Smooth muscle cell (in vitro differentiated cells): Measurements from ENCODE around the gene HMGCL. TPM values are rescaled to one million over a fixed set of nuclear protein-coding genes. Genes with fewer than 3 reads are reported as not detected.

Experiments
- DNase-seq: peaks from one replicate; lab custom pipeline; 2025; ENCODE audit not compliant: unreplicated experiment; lab: John Stamatoyannopoulos, UW
- H2AFZ ChIP-seq: fragments of 200-600 bp; sonication (generic); 2 replicates; pipeline ENCODE4 v1.6.0; 2016; ENCODE audit warnings: antibody characterized with exemption, low read depth, mild to moderate bottlenecking
- H3F3A ChIP-seq: fragments of 200-600 bp; sonication (generic); 2 replicates; pipeline ENCODE4 v1.6.0; 2017; ENCODE audit warnings: antibody characterized with exemption, low read depth
- H3K27ac ChIP-seq: fragments of 200-600 bp; sonication (generic); 2 replicates; pipeline ENCODE4 v1.5.1; 2016; ENCODE audit warnings: low read depth, mild to moderate bottlenecking
- H3K27me3 ChIP-seq: fragments of 200-600 bp; sonication (generic); 2 replicates; pipeline ENCODE4 v1.6.1; 2016; ENCODE audit warnings: low read depth, mild to moderate bottlenecking
- H3K36me3 ChIP-seq: fragments of 200-600 bp; sonication (generic); 2 replicates; pipeline ENCODE4 v1.5.1; 2016; ENCODE audit warnings: low read depth
- H3K4me1 ChIP-seq: fragments of 200-600 bp; sonication (generic); 2 replicates; pipeline ENCODE4 v1.5.1; 2016; ENCODE audit warnings: low read depth
- H3K4me2 ChIP-seq: fragments of 200-600 bp; sonication (generic); 2 replicates; pipeline ENCODE4 v1.6.0; 2016; ENCODE audit warnings: mild to moderate bottlenecking
- H3K4me3 ChIP-seq: fragments of 200-600 bp; sonication (generic); 2 replicates; pipeline ENCODE4 v1.5.1; 2016; ENCODE audit warnings: mild to moderate bottlenecking
- H3K79me2 ChIP-seq: fragments of 200-600 bp; sonication (generic); 2 replicates; pipeline ENCODE4 v1.6.0; 2016; ENCODE audit warnings: low read depth, mild to moderate bottlenecking
- H3K9ac ChIP-seq: fragments of 200-600 bp; sonication (generic); 2 replicates; pipeline ENCODE4 v1.6.0; 2016; ENCODE audit warnings: low read depth
- H3K9me3 ChIP-seq: fragments of 200-600 bp; sonication (generic); replicated peaks from 2 replicates; pipeline ENCODE4 v1.5.1; 2016; ENCODE audit warnings: low read depth
- H4K20me1 ChIP-seq: fragments of 200-600 bp; sonication (generic); 2 replicates; pipeline ENCODE4 v1.6.0; 2016; ENCODE audit warnings: low read depth
- WGBS: methylation state at CpG from one replicate; pipeline ENCODE4 v1.1.7; 2016; ENCODE audit warnings: low lambda C conversion rate; 5-methylcytosine and 5-hydroxymethylcytosine counted together
- polyA plus RNA-seq: library from polyadenylated mRNA; unstranded; fragments of >200 nt; fragmentation: Nextera tagmentation; extraction: Ambion mirVana; gene quantifications from 2 replicates; pipeline ENCODE4 v1.2.1, GENCODE V29; 2016
- total RNA-seq: library from RNA; depleted of rRNA; stranded (reverse); fragments of >200 nt; gene quantifications from 2 replicates; pipeline ENCODE4 v1.2.3, GENCODE V29; 2014
- TF ChIP-seq, protein P1 (sequence below): fragments of 200-600 bp; sonication (generic); IDR thresholded peaks from 2 replicates; pipeline ENCODE4 v1.5.1; 2017; ENCODE audit warnings: borderline replicate concordance, mild to moderate bottlenecking, antibody characterized with exemption; ENCODE audit not compliant: insufficient read depth, poor library complexity, severe bottlenecking

Gene HMGCL
- total and polyA plus RNA-seq, 2 experiments from 2014 or later, result 43.0 to 51.2 TPM

DNA sequence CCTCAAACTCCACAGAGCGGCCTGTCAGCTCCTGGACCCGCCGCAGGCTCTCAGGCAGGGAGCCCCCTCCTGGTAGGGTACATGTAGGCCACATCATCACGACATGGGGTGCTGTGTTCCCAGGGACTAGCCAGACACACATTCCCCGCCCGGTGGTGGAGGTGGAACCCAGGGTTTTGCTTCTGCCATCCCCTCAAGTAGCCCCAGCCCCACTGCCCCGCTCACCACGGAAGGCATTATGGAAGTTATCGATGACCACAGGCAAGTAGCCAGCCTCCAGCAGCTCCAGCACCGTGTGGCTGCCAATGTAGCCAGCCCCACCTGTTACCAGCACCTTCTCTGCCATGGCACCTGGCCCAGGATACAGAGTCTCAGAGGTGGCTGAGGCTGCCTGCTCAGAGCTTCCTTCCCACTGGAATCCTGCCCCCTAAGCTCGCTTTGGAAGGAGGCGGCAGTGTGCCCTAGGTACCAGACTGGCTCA is 26.5 kb downstream of the HMGCL start:
- H3K27ac ChIP-seq, result peak overlapping the region; percentile 84

DNA sequence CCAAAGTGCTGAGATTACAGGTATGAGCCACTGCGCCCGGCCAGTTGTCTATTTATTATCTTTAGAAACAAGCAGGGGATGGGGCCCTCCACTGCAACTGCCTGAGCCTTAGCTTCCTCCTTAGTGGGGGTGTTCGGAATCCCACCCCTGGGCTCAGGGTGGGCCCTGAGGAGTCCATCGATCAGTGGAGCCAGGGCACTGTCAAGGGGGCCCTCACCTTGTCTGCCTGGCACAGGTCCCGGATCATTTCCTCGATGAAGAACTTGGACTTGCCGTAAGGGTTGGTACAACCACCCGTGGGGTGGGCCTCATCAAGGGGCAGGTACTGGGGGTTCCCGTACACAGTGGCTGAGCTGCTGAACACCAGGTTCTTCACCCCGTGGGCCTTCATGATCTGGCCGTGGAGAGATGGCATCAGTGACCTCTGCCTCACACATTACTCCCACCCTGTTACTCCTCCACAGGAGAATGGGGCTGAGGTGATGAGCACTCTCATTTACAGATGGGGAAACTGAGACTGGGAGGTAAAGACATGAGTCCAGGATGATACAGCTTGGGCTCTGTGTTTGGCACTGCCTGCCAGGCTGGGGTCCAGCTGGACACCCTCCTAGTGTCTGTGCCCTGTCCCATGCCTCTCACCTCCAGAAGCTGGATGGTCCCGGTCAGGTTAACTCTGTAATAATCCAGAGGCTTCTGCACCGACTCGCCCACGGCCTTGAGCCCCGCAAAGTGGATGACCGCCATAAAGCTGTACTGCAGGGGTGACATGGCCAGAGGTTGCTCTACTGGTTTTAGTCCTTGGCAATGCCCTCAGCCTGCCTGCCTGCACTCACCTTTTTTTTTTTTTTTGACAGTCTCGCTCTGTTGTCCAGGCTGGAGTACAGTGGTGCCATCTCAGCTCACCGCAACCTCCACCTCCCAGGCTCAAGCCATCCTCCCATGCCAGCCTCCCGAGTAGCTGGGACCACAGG is 27.5 kb downstream of the HMGCL start:
- TF ChIP-seq, protein P1, sequence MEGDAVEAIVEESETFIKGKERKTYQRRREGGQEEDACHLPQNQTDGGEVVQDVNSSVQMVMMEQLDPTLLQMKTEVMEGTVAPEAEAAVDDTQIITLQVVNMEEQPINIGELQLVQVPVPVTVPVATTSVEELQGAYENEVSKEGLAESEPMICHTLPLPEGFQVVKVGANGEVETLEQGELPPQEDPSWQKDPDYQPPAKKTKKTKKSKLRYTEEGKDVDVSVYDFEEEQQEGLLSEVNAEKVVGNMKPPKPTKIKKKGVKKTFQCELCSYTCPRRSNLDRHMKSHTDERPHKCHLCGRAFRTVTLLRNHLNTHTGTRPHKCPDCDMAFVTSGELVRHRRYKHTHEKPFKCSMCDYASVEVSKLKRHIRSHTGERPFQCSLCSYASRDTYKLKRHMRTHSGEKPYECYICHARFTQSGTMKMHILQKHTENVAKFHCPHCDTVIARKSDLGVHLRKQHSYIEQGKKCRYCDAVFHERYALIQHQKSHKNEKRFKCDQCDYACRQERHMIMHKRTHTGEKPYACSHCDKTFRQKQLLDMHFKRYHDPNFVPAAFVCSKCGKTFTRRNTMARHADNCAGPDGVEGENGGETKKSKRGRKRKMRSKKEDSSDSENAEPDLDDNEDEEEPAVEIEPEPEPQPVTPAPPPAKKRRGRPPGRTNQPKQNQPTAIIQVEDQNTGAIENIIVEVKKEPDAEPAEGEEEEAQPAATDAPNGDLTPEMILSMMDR, result no peak
- Histone ChIP-seq H3K9ac (no peak overlapping the region), H4K20me1 (peaks cover 3% of the 10 kb centered on the region), H2AFZ (no peak overlapping the region), H3K27me3 (no peaks in the 10 kb centered on the region), H3K9me3 (no peaks in the 10 kb centered on the region), H3K27ac (no peak overlapping the region), H3K4me3 (no peak overlapping the region), H3K36me3 (no peaks in the 10 kb centered on the region), H3K4me2 (no peak overlapping the region), H3F3A (peaks cover 16% of the 10 kb centered on the region), H3K4me1 (peaks cover 5% of the 10 kb centered on the region), H3K79me2 (peaks cover 2% of the 10 kb centered on the region)
- 96% methylated on average over 20 of the region's 20 CpGs for WGBS
- DNase-seq, result no peak

More for the DNA sequence above, 26.5 kb downstream of the HMGCL start:
- H3K4me2 ChIP-seq, result peak overlapping the region; percentile 98
- TF ChIP-seq, protein P1, result no peak
- WGBS, result 93% methylated on average over 9 of the region's 12 CpGs
- no peaks in the 10 kb centered on the region for H3K27me3 ChIP-seq
- H3K79me2 ChIP-seq, result no peaks in the 10 kb centered on the region
- no peaks in the 10 kb centered on the region for H3K36me3 ChIP-seq
- no peaks in the 10 kb centered on the region for H3K9me3 ChIP-seq
- no peaks in the 10 kb centered on the region for H4K20me1 ChIP-seq
- no peak overlapping the region for H2AFZ ChIP-seq
- peaks cover 5% of the 10 kb centered on the region for H3K4me1 ChIP-seq
- H3K4me3 ChIP-seq, result peak overlapping the region; percentile 85
- H3K9ac ChIP-seq, result no peak overlapping the region
- peaks cover 17% of the 10 kb centered on the region for H3F3A ChIP-seq
- DNase-seq, result no peak

DNA sequence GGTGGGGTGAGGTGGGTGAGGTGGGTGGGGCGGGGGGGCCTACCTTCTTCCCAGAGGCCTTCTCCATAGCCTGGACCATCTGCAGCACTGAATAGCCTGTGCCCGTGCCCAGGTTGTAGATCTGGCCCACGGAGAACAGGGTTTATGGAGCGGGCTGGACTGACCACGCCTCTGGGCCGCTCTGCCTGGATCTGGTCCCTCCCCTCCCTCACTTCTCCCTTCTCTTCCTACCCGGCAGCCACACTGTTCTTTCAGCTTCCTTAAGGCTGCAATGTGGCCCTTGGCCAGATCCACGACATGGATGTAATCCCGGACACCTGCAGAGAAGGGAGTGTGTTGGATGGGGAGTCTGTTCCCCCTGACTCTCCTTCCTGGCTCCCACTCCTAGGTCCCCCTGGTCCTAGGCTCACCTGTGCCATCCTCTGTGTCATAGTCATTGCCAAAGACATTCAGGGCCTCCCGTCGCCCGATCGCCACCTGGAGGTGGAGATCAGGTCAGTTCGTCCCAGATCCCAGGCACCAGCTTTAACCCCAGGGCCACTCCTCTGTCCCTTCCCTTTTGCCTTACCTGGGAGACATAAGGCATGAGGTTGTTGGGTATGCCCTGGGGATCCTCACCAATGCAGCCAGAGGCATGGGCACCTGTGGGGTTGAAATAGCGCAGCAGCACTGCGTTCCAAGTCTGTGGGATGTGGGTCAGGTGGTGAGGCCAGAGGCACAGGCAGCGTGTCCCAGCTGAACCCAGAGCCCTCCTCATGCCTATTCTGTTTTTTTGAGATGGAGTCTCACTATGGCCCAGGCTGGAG is 28.6 kb downstream of the HMGCL start:
- Histone ChIP-seq H4K20me1 (peaks cover 11% of the 10 kb centered on the region), H3K4me1 (peaks cover 11% of the 10 kb centered on the region), H3K9ac (no peak overlapping the region), H3K79me2 (peaks cover 13% of the 10 kb centered on the region), H3K4me3 (no peak overlapping the region), H3K9me3 (no peaks in the 10 kb centered on the region), H3K36me3 (no peaks in the 10 kb centered on the region), H3K27me3 (no peaks in the 10 kb centered on the region), H3F3A (peaks cover 7% of the 10 kb centered on the region), H3K4me2 (no peak overlapping the region), H3K27ac (no peak overlapping the region), H2AFZ (no peak overlapping the region)
- DNase-seq, result no peak
- WGBS, result 85% methylated on average over 17 of the region's 17 CpGs
- TF ChIP-seq, protein P1, result no peak
